GM12801 (cell line): Measurements from ENCODE around the gene DIPK2A.

Experiments
- CTCF ChIP-seq: IDR thresholded peaks from one replicate; pipeline ENCODE4 v1.5.1; 2011; ENCODE audit warnings: control low read depth; ENCODE audit not compliant: insufficient read length; ENCODE audit errors: extremely low read depth

The DIPK2A gene

GRCh38 chr3:143971359-143972154 is at the start of gene DIPK2A:
Gene DIPK2A, plus strand, starts transcription at chr3:143971823. Its CDS starts 510 bp downstream, at chr3:143972333.
- TF ChIP-seq CTCF: no peak

- no peak for TF ChIP-seq CTCF
Observed at GRCh38 chr3:143924522-143925285, 46.9 kb upstream of the DIPK2A start.

- TF ChIP-seq CTCF: no peak
Observed at GRCh38 chr3:143928056-143928455, 43.6 kb upstream of the DIPK2A start.

- TF ChIP-seq CTCF: no peak
Observed at GRCh38 chr3:143928541-143929255, 42.9 kb upstream of the DIPK2A start.

- TF ChIP-seq CTCF: no peak
Observed at GRCh38 chr3:143934791-143935190, 36.8 kb upstream of the DIPK2A start.

GRCh38 chr3:143935678-143936077 is 35.9 kb upstream of the DIPK2A start:
- no peak for TF ChIP-seq CTCF

- no peak for TF ChIP-seq CTCF
Observed at GRCh38 chr3:143950810-143951209, 20.8 kb upstream of the DIPK2A start.
